Keratinocyte (primary cell): ENCODE results near the gene SPHK1. TPM values are rescaled to one million over a fixed set of nuclear protein-coding genes. Genes with fewer than 3 reads are reported as not detected.

Experiments
- DNase-seq: peaks from one replicate; pipeline ENCODE4 v3.0.0-alpha.2; 2011; ENCODE audit warnings: low read depth, missing footprints, low spot score
- FAIRE-seq: peaks from 2 replicates; lab custom pipeline; 2011; peaks lifted over from hg19 to GRCh38; lab: Jason Lieb, UNC
- H2AFZ ChIP-seq: 2 replicates; pipeline ENCODE4 v1.6.0; 2012; ENCODE audit warnings: low read length, control low read depth, inconsistent platforms; ENCODE audit not compliant: control insufficient read depth
- H3K27ac ChIP-seq: 2 replicates; pipeline ENCODE4 v1.5.1; 2011; ENCODE audit warnings: low read length; ENCODE audit not compliant: control insufficient read depth, insufficient read depth
- H3K27me3 ChIP-seq: 3 replicates; pipeline ENCODE4 v1.6.0; 2011; ENCODE audit warnings: low read length; ENCODE audit not compliant: control insufficient read depth, insufficient read depth; ENCODE audit errors: extremely low read depth
- H3K36me3 ChIP-seq, 2 experiments: 2 replicates in 1 of 2; 3 replicates in 1 of 2; pipeline ENCODE4 v1.5.1; 2011; ENCODE audit warnings: low read length in 2 of 2, mild to moderate bottlenecking in 1 of 2; ENCODE audit not compliant: control insufficient read depth in 2 of 2, insufficient read depth in 2 of 2; ENCODE audit errors: extremely low read depth in 1 of 2
- H3K4me1 ChIP-seq: 3 replicates; pipeline ENCODE4 v1.5.1; 2011; ENCODE audit warnings: low read length; ENCODE audit not compliant: control insufficient read depth, insufficient read depth; ENCODE audit errors: extremely low read depth
- H3K4me2 ChIP-seq: 3 replicates; pipeline ENCODE4 v1.6.0; 2011; ENCODE audit warnings: low read depth, low read length; ENCODE audit not compliant: control insufficient read depth, insufficient read depth; ENCODE audit errors: extremely low read depth
- H3K4me3 ChIP-seq, 3 experiments: fragments of 200-600 bp in 1 of 3; sonication (generic) in 1 of 3; 2 replicates in 2 of 3; 3 replicates in 1 of 3; pipeline ENCODE4 v1.5.1; 2011 to 2016; ENCODE audit warnings: low read length in 3 of 3, mild to moderate bottlenecking in 3 of 3, control low read depth in 2 of 3, inconsistent platforms in 1 of 3, low read depth in 1 of 3, mixed read lengths in 1 of 3, mixed run types in 1 of 3, moderate library complexity in 1 of 3; ENCODE audit not compliant: control insufficient read depth in 2 of 3, insufficient read depth in 2 of 3; ENCODE audit errors: extremely low read depth in 1 of 3
- H3K79me2 ChIP-seq: 2 replicates; pipeline ENCODE4 v1.6.0; 2012; ENCODE audit warnings: low read length; ENCODE audit not compliant: control insufficient read depth, insufficient read depth
- H3K9ac ChIP-seq: 3 replicates; pipeline ENCODE4 v1.6.0; 2011; ENCODE audit warnings: low read length; ENCODE audit not compliant: control insufficient read depth, insufficient read depth; ENCODE audit errors: extremely low read depth
- H3K9me1 ChIP-seq: 3 replicates; pipeline ENCODE4 v1.6.0; 2011; ENCODE audit warnings: low read length; ENCODE audit not compliant: control insufficient read depth, insufficient read depth; ENCODE audit errors: extremely low read depth
- H3K9me3 ChIP-seq: 2 replicates; pipeline ENCODE4 v1.5.1; 2012; ENCODE audit warnings: low read depth, low read length; ENCODE audit not compliant: control insufficient read depth
- H4K20me1 ChIP-seq: 3 replicates; pipeline ENCODE4 v1.6.0; 2011; ENCODE audit warnings: low read length; ENCODE audit not compliant: control insufficient read depth, insufficient read depth; ENCODE audit errors: extremely low read depth
- EZH2 ChIP-seq: IDR thresholded peaks from one replicate; pipeline ENCODE4 v1.6.1; 2012; ENCODE audit warnings: inconsistent platforms, mild to moderate bottlenecking, low read length, moderate library complexity
- dilution Hi-C: fragments of 300-500 bp; cut with MboI; formaldehyde crosslinking; loops from one replicate; pipeline ENCODE4 v1.7.0; 2020; ENCODE audit warnings: low sequenced_read_pairs; ENCODE audit not compliant: extremely low pct_ligation_motif_present
- polyA plus RNA-seq, 5 experiments: library from polyadenylated mRNA; depleted of rRNA in 3 of 5; stranded (reverse) in 3 of 5; stranded (forward) in 1 of 5; unstranded in 1 of 5; fragments of >200 nt; gene quantifications; 1 replicate in 1 of 5; 2 replicates in 3 of 5; 3 replicates in 1 of 5; pipeline versions ENCODE4 v1.2.1 to v1.2.3, GENCODE V29; 2011 to 2012; ENCODE audit warnings: missing spikeins in 2 of 5, low read depth in 1 of 5, low replicate concordance in 1 of 5
- TF ChIP-seq, protein P1 (sequence below), 3 experiments: IDR thresholded peaks in 1 of 3; conservative IDR thresholded peaks in 1 of 3; optimal IDR thresholded peaks in 1 of 3; 2 replicates in 2 of 3; 3 replicates in 1 of 3; pipeline versions ENCODE3 to v1.5.1; 2011; ENCODE audit warnings: low read length in 3 of 3, mild to moderate bottlenecking in 3 of 3, moderate library complexity in 2 of 3, control low read depth in 1 of 3, inconsistent platforms in 1 of 3; ENCODE audit not compliant: insufficient read depth in 2 of 3; ENCODE audit errors: extremely low read depth in 1 of 3

Gene SPHK1
- polyA plus RNA-seq, 1 donor (not counting 4 experiments of a cell fraction or from before 2014, with no cell fraction given) = 50.2 TPM

DNA sequence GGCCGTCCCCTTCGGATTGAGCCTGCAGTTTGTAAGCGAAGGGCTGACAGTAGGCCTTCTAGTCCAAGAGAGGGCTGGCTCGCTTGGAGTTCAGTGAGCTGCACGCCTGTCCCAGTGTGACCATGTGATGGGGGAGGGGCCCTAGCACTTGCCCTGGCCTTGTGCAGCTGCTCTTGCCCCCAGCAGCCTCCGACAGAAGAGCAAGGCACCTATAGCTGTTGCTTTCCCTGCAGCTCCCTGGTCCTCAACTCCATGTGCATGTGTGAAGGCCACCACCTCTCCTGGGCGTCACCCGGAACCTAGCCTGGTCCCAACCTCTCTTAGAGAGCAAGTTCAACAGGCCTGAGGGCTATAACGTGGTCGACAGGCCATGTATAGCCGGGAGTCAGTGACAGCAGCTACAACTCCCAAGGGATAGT lies 5.6 kb downstream of the SPHK1 start:
- Histone ChIP-seq H3K4me2 (no peak overlapping the region), H3K9me3 (no peaks in the 10 kb centered on the region), H3K79me2 (peaks cover 29% of the 10 kb centered on the region), H3K27me3 (no peaks in the 10 kb centered on the region), H3K9ac (no peak overlapping the region), H4K20me1 (peaks cover 5% of the 10 kb centered on the region), H3K27ac (no peak overlapping the region), H3K36me3 (peaks cover 20 to 34% of the 10 kb centered on the region in 2 experiments), H3K4me3 (no peak overlapping the region), H3K9me1 (no peaks in the 10 kb centered on the region), H2AFZ (no peak overlapping the region), H3K4me1 (peaks cover 15% of the 10 kb centered on the region)
- TF ChIP-seq, protein P1, sequence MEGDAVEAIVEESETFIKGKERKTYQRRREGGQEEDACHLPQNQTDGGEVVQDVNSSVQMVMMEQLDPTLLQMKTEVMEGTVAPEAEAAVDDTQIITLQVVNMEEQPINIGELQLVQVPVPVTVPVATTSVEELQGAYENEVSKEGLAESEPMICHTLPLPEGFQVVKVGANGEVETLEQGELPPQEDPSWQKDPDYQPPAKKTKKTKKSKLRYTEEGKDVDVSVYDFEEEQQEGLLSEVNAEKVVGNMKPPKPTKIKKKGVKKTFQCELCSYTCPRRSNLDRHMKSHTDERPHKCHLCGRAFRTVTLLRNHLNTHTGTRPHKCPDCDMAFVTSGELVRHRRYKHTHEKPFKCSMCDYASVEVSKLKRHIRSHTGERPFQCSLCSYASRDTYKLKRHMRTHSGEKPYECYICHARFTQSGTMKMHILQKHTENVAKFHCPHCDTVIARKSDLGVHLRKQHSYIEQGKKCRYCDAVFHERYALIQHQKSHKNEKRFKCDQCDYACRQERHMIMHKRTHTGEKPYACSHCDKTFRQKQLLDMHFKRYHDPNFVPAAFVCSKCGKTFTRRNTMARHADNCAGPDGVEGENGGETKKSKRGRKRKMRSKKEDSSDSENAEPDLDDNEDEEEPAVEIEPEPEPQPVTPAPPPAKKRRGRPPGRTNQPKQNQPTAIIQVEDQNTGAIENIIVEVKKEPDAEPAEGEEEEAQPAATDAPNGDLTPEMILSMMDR (optimal IDR thresholded peaks at IDR 0.05 in 1 of 3, IDR thresholded peaks at IDR 0.05 in 1 of 3, conservative IDR thresholded peaks at IDR 0.05 in 1 of 3; ENCODE audit: extremely low read depth in 1 of 3, insufficient read depth in 2 of 3, low read length in 3 of 3) = no peak
- no peak for TF ChIP-seq EZH2
- FAIRE-seq (no peak), DNase-seq (no peak)
- dilution Hi-C loops = no loop called here

DNA sequence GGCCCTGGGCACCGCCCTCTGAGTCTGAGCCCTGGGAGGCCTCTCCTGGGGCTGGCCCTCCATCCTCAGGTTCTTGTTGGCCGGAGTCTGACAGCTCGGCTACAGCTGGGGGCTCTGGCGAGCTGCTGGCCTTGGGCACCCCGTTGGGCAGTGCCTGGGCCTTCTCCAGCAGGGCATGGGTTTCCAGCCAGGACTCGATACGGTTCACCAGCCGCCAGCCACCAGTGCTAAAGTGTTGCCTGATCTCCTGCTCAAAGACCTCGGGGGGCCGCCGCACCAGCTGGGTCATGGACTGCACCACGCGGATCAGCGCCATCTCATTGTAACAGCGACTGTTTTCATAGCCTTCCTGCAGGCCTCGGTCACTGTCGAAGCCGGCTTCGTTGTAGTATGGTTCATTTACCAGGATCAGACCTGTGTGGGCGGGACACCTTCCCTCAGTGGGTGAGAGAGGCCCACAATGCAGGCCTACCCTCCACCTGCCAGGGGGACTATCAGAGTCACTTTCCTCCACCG lies 6.8 kb downstream of the SPHK1 start:
- Histone ChIP-seq H3K4me2 (no peak overlapping the region), H3K4me1 (peaks cover 10% of the 10 kb centered on the region), H3K27me3 (no peaks in the 10 kb centered on the region), H3K9ac (no peak overlapping the region), H3K9me3 (no peaks in the 10 kb centered on the region), H3K9me1 (no peaks in the 10 kb centered on the region), H3K27ac (no peak overlapping the region), H3K79me2 (peaks cover 17% of the 10 kb centered on the region), H2AFZ (no peak overlapping the region), H3K36me3 (peaks cover 26 to 39% of the 10 kb centered on the region in 2 experiments), H4K20me1 (peaks cover 5% of the 10 kb centered on the region), H3K4me3 (no peak overlapping the region)
- FAIRE-seq = no peak
- DNase-seq = no peak
- TF ChIP-seq, protein P1 (optimal IDR thresholded peaks at IDR 0.05 in 1 of 3, IDR thresholded peaks at IDR 0.05 in 1 of 3, conservative IDR thresholded peaks at IDR 0.05 in 1 of 3; ENCODE audit: extremely low read depth in 1 of 3, insufficient read depth in 2 of 3, low read length in 3 of 3) = no peak
- no peak for TF ChIP-seq EZH2
- dilution Hi-C loops = no loop called here
